Cardiac fibroblast (primary cell): ENCODE results near the gene NUCB2.
A peak's percentile ranks its signal among the peaks of the same experiment; 100 is the strongest.

Experiments used
- DNase-seq, 2 donors: peaks; one replicate each; pipeline versions ENCODE4 v3.0.0 to v3.0.0-alpha.2; 2010; ENCODE audit warnings: low read depth in 2 of 2
- H3K4me3 ChIP-seq, 2 donors: replicated peaks in 1 of 2; 1 replicate in 1 of 2; 2 replicates in 1 of 2; pipeline ENCODE4 v1.5.1; 2011; ENCODE audit warnings: low read depth in 2 of 2, low read length in 2 of 2, mild to moderate bottlenecking in 2 of 2, moderate library complexity in 1 of 2
- CTCF ChIP-seq: IDR thresholded peaks from one replicate; pipeline ENCODE4 v1.5.1; 2011; ENCODE audit warnings: low read depth, mild to moderate bottlenecking, low read length, inconsistent platforms

Gene NUCB2

DNA sequence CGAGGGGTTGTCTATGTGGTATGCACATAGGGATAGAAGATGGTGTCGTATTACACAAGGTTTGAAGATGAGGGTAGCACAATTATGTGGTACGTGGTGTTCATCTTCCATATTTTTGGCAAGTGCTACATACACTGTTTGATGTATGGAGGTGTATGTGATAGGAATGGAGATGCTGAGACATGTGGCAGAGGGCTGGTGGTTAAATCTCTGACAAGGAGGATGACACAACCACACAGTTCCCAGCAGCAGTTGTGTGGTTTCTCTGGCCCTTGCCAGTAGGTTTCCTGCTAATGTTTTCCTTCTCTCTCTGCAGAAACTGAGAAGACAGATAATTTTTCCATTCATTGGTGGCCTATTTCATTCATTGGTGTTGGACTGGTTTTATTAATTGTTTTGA is 92.0 kb downstream of the NUCB2 start:
- H3K4me3 ChIP-seq: no peak overlapping the region
- TF ChIP-seq CTCF: no peak
- no peak for DNase-seq

GRCh38 chr11:17369094-17369493 is 92.6 kb downstream of the NUCB2 start:
- DNase-seq: no peak
- no peak for TF ChIP-seq CTCF
- H3K4me3 ChIP-seq: no peak overlapping the region

DNA sequence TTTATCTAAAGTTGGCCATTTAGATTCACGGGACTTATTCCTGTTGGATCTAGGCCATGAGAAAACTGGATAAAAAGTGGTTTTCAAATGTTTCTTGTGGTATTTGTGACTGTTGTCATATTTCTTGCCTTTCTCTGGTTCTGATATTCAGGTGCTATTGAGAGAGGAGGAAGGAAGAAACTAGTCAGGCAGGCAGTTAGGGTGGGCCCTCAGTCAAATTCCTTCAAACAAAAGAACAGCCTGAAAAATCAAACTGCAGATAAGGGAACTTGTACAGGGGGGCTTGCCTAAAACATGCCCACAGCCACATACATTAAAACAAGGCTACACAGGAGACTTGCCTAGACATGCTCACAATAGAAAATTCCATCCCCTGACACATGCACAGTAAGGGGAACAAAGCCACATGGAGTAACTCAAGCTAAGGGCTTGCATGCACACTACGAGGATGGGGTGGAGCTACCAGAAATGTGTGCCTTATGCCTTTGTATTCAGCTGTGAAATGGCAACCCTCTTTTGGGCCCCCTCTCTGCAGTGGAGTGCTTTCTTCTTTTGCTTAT is 93.2 kb downstream of the NUCB2 start:
- no peak overlapping the region for H3K4me3 ChIP-seq
- TF ChIP-seq CTCF: no peak
- no peak for DNase-seq

GRCh38 chr11:17371614-17372013 is 95.1 kb downstream of the NUCB2 start:
- no peak overlapping the region for H3K4me3 ChIP-seq
- peak; percentile 65 for DNase-seq
- TF ChIP-seq CTCF: no peak

- no peak for DNase-seq
- no peak for TF ChIP-seq CTCF
- H3K4me3 ChIP-seq: no peak overlapping the region
These were observed 99.0 kb downstream of the NUCB2 start for GRCh38 chr11:17375547-17375946.

DNA sequence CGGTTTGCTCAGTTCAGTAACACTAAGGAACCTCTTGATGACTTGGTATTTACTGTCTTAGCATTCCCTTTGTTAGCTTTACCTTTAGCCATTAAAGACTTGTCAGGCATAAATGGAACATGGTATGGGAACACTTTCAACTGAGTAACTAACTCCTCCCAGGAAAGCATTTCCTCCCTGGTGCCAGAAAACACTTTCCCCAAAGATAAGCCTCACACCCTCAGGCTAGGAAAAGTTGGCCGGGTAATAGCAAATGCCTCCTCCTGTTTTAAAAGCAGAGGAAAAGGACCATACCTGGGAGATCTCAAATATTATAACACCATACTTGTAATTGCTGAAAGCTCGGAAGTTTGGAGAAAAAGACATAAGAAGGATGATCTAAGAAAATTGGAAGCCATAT is 100.0 kb downstream of the NUCB2 start:
- no peak overlapping the region for H3K4me3 ChIP-seq
- no peak for TF ChIP-seq CTCF
- DNase-seq: peak in 1 of 2 donors; percentile 10

- no peak for TF ChIP-seq CTCF
- no peak for DNase-seq
- no peak overlapping the region for H3K4me3 ChIP-seq
These were observed 102.1 kb downstream of the NUCB2 start for GRCh38 chr11:17378655-17379054.
